ENCODE results near the gene CSNK2A2. TPM values are rescaled to one million over a fixed set of nuclear protein-coding genes. Genes with fewer than 3 reads are reported as not detected.

Gene CSNK2A2
- total RNA-seq, 6 experiments from 2014 or later, result 24.4 to 29.5 (median 26.8) TPM

DNA sequence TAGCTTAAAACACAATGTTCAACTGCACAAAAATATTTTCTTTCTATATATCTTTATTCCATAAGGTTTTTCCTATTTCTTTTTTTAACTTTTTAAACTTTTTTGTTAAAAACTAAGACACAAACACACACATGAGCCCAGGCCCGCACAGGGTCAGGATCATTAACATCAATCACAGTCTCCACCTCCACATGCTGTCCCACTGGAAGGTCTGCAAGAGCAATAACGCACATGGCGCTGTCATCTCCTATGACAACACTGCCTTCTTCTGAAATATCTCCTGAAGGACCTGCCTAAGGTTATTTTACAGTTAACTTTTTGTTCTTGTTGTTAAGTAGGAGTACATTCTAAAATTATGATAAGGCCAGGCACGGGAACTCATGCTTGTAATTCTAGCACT lies 72.9 kb downstream of the CSNK2A2 start:
- Histone ChIP-seq H3K4me1 (peaks cover 0 to 71% (median 31%) of the 10 kb centered on the region in 4 donors), H3K36me3 (no peaks in the 10 kb centered on the region), H3K9me3 (no peaks in the 10 kb centered on the region), H3K27me3 (no peaks in the 10 kb centered on the region), H3K27ac (no peak overlapping the region), H3K4me3 (no peak overlapping the region)
- WGBS (ENCODE audit: insufficient coverage, low coverage, low lambda C conversion rate, missing lambda C conversion rate), result 63% methylated on average over 4 of the region's 4 CpGs
- no peak for DNase-seq
- TF ChIP-seq, protein P1, sequence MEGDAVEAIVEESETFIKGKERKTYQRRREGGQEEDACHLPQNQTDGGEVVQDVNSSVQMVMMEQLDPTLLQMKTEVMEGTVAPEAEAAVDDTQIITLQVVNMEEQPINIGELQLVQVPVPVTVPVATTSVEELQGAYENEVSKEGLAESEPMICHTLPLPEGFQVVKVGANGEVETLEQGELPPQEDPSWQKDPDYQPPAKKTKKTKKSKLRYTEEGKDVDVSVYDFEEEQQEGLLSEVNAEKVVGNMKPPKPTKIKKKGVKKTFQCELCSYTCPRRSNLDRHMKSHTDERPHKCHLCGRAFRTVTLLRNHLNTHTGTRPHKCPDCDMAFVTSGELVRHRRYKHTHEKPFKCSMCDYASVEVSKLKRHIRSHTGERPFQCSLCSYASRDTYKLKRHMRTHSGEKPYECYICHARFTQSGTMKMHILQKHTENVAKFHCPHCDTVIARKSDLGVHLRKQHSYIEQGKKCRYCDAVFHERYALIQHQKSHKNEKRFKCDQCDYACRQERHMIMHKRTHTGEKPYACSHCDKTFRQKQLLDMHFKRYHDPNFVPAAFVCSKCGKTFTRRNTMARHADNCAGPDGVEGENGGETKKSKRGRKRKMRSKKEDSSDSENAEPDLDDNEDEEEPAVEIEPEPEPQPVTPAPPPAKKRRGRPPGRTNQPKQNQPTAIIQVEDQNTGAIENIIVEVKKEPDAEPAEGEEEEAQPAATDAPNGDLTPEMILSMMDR (IDR thresholded peaks at IDR 0.05), result no peak
- TF ChIP-seq POLR2A (IDR thresholded peaks at IDR 0.05), result no peak
- intact Hi-C loops (cut with DNase I), result no loop called here
- no peak for ATAC-seq

DNA sequence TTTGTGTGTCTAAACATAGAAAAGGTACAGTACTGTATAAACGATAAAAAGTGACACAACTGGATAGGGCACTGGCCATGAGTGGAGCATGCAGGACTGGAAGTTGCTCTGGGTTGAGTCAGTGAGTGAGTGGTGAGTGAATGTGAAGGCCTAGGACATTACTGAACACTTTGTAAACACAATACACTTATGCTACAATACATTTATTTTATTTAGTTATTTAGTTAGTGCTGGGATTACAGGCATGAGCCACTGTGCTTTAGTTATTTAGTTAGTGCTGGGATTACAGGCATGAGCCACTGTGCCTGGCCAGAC lies 73.3 kb downstream of the CSNK2A2 start:
- Histone ChIP-seq H3K9me3 (no peaks in the 10 kb centered on the region), H3K27ac (no peak overlapping the region), H3K36me3 (no peaks in the 10 kb centered on the region), H3K27me3 (no peaks in the 10 kb centered on the region), H3K4me3 (no peak overlapping the region), H3K4me1 (peaks cover 0 to 75% (median 33%) of the 10 kb centered on the region in 4 donors)
- ATAC-seq (no peak), DNase-seq (no peak)
- no peak for TF ChIP-seq POLR2A (IDR thresholded peaks at IDR 0.05)
- TF ChIP-seq, protein P1 (IDR thresholded peaks at IDR 0.05), result no peak
- intact Hi-C loops (cut with DNase I), result loop anchor here in 1 of 2 donors (5.0 kb wide), 1 partner anchor 102 kb away; no protein-coding TSS in a partner anchor
- WGBS (ENCODE audit: insufficient coverage, low coverage, low lambda C conversion rate, missing lambda C conversion rate), result 29% methylated on average over 1 of the region's 1 CpG

DNA sequence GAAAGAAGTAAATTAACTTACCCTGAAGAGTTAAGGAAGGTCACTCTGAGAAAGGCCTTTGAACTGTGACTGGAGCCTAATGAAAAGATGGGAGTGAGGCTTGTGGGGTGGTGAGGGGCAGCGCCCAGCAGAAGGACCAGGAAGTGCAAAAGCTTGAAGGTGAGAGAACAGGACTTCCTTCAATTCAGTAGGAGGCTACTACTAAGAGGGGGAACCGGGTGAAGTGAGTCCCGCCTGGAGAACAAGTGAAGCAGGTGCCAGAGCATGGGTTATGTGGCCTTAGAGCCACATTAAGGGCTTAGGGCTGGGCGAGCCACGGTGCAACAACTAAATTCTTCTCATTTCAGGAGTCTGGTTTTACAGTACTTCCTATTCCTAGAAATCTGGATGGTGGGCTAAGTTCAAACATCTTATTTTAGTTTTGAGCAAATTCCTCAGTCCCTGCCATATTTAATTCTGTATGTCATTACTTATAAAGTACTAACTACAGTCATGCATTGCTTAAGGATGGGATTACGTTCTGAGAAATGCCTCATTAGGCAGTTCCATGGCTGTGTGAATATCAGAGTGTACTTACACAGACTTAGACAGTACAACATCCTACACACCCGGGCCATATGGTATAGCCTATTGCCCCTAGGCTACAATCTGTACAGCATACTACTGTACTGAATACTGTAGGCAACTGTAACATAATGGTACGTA lies 73.9 kb downstream of the CSNK2A2 start:
- WGBS (ENCODE audit: insufficient coverage, low coverage, low lambda C conversion rate, missing lambda C conversion rate), result 63% methylated on average over 7 of the region's 8 CpGs
- Histone ChIP-seq H3K27me3 (no peaks in the 10 kb centered on the region), H3K4me3 (no peak overlapping the region), H3K4me1 (peaks cover 0 to 81% (median 37%) of the 10 kb centered on the region in 4 donors), H3K27ac (no peak overlapping the region), H3K36me3 (no peaks in the 10 kb centered on the region), H3K9me3 (no peaks in the 10 kb centered on the region)
- TF ChIP-seq, protein P1 (IDR thresholded peaks at IDR 0.05), result no peak
- no peak for TF ChIP-seq POLR2A (IDR thresholded peaks at IDR 0.05)
- intact Hi-C loops (cut with DNase I), result loop anchor here in 1 of 2 donors (5.0 kb wide), 1 partner anchor 102 kb away; no protein-coding TSS in a partner anchor
- DNase-seq (no peak), ATAC-seq (no peak)

DNA sequence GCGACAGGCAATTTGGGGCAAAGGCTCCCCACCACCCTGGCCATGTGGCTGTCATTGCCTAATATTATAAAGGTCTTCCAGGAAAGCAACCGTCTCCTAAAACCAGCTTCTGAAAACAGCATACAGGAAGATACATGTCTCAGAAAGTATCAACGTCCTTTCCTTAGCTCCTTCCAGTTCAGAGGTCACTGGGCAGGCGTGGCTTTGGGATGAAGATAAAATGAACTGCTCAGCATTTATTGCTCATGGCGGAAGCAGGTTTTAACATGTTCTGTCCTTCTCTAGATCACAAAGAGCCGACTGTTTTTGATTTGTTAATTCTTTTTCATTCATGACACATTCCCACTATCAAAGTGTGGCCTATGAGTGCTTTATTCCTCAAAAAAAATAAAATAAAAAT lies 76.8 kb downstream of the CSNK2A2 start:
- Histone ChIP-seq H3K27me3 (no peaks in the 10 kb centered on the region), H3K36me3 (peaks cover 0 to 4% (median 3%) of the 10 kb centered on the region in 4 donors), H3K4me3 (no peak overlapping the region), H3K27ac (peak overlapping the region in 1 of 3 donors; percentile 42), H3K4me1 (peaks cover 0 to 66% (median 32%) of the 10 kb centered on the region in 4 donors), H3K9me3 (no peaks in the 10 kb centered on the region)
- peak; percentile 35 to 42 (median 38) for ATAC-seq
- intact Hi-C loops (cut with DNase I), result loop anchor here in 1 of 2 donors (5.0 kb wide), 1 partner anchor 99 kb away; no protein-coding TSS in a partner anchor
- DNase-seq, result no peak
- WGBS (ENCODE audit: insufficient coverage, low coverage, low lambda C conversion rate, missing lambda C conversion rate), result 35% methylated on average over 6 of the region's 6 CpGs
- TF ChIP-seq, protein P1 (IDR thresholded peaks at IDR 0.05), result no peak
- TF ChIP-seq POLR2A (IDR thresholded peaks at IDR 0.05), result no peak

Measured in right lobe of liver (tissue), 6 donors.